Measurements from ENCODE around the gene WDR27. TPM values are rescaled to one million over a fixed set of nuclear protein-coding genes. Genes with fewer than 3 reads are reported as not detected.
A peak's percentile ranks its signal among the peaks of the same experiment; 100 is the strongest.

Gene WDR27
- total and polyA plus RNA-seq, 10 of the 15 experiments (the other 5 are each of a cell fraction or from before 2014, with no cell fraction given), result 1.9 to 33.2 (median 19.0) TPM

DNA sequence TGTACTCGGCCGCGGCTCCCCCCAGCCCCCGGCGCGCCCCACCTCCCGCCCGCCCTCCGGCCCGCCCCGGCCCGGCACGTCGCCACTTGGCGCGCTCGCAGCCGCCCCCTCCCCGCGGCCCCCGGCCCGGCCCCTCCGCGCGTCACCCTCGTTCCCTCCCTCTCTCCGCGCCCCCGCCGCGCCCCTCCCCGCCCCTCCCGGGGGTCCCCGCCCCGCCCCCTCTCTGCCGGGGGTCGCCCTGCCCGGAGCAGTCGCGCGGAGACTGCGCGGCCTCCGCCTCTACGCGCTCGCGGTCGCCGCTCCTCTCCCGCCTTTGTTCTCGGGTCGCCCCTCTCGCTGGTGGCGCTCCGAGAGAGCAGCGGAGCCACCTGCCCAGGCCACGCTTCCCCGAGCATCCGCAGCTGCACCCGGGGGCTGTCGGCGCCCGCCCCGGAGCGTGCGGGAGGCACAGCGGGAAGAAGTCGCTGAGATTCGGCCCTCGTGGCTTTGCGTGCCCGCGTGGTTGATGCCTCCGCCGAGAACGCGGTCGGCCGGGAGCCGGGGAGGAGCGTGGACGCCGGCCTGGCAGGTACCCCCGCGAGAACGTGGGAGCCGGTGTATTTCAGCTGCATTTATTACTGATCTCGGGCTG, 22.8 kb upstream of the WDR27 start, which contains the start of gene PHF10 (continued):
- TF ChIP-seq PBX3 (IDR thresholded peaks at IDR 0.05; ENCODE audit: insufficient replicate concordance, low read depth, low read length) (no peak), E4F1 (IDR thresholded peaks at IDR 0.05; ENCODE audit: borderline replicate concordance, partially characterized antibody) (no peak), CBFB (IDR thresholded peaks at IDR 0.05; ENCODE audit: low read depth) (no peak), DPF2 (IDR thresholded peaks at IDR 0.05) (peak; percentile 26; the same call in 1 of the 2 replicates), EZH2 (IDR thresholded peaks at IDR 0.05; ENCODE audit: borderline replicate concordance, control insufficient read depth, low read depth, low read length) (no peak), PRDM15 (CRISPR knock-in tag; IDR thresholded peaks at IDR 0.05) (no peak), ZBED1 (IDR thresholded peaks at IDR 0.05; ENCODE audit: borderline replicate concordance) (no peak), ZNF622 (IDR thresholded peaks at IDR 0.05) (no peak), FOS (IDR thresholded peaks at IDR 0.05; ENCODE audit: borderline replicate concordance, extremely low read depth, insufficient read length) (no peak), CREM (IDR thresholded peaks at IDR 0.05; ENCODE audit: low read depth) (0 out of 2 replicates have a peak, but pooled peaks have one; percentile 34), MEF2B (IDR thresholded peaks at IDR 0.05; ENCODE audit: partially characterized antibody, poor library complexity, severe bottlenecking) (peak; percentile 22), STAT3 (IDR thresholded peaks at IDR 0.05; ENCODE audit: low read depth, low read length) (no peak), ZNF384 (IDR thresholded peaks at IDR 0.05; ENCODE audit: borderline replicate concordance, low read depth, low read length) (no peak), CHD2 (IDR thresholded peaks at IDR 0.05; ENCODE audit: borderline replicate concordance, low read depth, low read length) (no peak), IKZF1 (conservative IDR thresholded peaks at IDR 0.05) (peak; percentile 49)
- TF ChIP-seq, protein P1, sequence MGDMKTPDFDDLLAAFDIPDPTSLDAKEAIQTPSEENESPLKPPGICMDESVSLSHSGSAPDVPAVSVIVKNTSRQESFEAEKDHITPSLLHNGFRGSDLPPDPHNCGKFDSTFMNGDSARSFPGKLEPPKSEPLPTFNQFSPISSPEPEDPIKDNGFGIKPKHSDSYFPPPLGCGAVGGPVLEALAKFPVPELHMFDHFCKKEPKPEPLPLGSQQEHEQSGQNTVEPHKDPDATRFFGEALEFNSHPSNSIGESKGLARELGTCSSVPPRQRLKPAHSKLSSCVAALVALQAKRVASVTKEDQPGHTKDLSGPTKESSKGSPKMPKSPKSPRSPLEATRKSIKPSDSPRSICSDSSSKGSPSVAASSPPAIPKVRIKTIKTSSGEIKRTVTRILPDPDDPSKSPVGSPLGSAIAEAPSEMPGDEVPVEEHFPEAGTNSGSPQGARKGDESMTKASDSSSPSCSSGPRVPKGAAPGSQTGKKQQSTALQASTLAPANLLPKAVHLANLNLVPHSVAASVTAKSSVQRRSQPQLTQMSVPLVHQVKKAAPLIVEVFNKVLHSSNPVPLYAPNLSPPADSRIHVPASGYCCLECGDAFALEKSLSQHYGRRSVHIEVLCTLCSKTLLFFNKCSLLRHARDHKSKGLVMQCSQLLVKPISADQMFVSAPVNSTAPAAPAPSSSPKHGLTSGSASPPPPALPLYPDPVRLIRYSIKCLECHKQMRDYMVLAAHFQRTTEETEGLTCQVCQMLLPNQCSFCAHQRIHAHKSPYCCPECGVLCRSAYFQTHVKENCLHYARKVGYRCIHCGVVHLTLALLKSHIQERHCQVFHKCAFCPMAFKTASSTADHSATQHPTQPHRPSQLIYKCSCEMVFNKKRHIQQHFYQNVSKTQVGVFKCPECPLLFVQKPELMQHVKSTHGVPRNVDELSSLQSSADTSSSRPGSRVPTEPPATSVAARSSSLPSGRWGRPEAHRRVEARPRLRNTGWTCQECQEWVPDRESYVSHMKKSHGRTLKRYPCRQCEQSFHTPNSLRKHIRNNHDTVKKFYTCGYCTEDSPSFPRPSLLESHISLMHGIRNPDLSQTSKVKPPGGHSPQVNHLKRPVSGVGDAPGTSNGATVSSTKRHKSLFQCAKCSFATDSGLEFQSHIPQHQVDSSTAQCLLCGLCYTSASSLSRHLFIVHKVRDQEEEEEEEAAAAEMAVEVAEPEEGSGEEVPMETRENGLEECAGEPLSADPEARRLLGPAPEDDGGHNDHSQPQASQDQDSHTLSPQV (IDR thresholded peaks at IDR 0.05), result no peak
